HUES64 (cell line): Measurements from ENCODE around the gene CNTNAP4.

Experiments
- H3K27ac ChIP-seq: 2 replicates; pipeline ENCODE4 v1.7.0; 2013; ENCODE audit warnings: low read depth, low read length, inconsistent platforms
- H3K27me3 ChIP-seq: 2 replicates; pipeline ENCODE4 v1.6.1; 2013; ENCODE audit warnings: mild to moderate bottlenecking, low read length; ENCODE audit not compliant: insufficient read depth
- H3K36me3 ChIP-seq: 2 replicates; pipeline ENCODE4 v1.6.1; 2013; ENCODE audit warnings: mild to moderate bottlenecking, low read length; ENCODE audit not compliant: insufficient read depth
- H3K4me1 ChIP-seq: 2 replicates; pipeline ENCODE4 v1.6.1; 2013; ENCODE audit warnings: mild to moderate bottlenecking, low read length, moderate library complexity; ENCODE audit not compliant: insufficient read depth
- H3K4me3 ChIP-seq: 2 replicates; pipeline ENCODE4 v1.5.1; 2013; ENCODE audit warnings: mild to moderate bottlenecking, low read length, moderate library complexity
- H3K9ac ChIP-seq: 2 replicates; pipeline ENCODE4 v1.6.1; 2013; ENCODE audit warnings: mild to moderate bottlenecking, low read depth, low read length
- H3K9me3 ChIP-seq: 2 replicates; pipeline ENCODE4 v1.6.1; 2013; ENCODE audit warnings: low read depth, low read length; ENCODE audit not compliant: insufficient read depth
- WGBS: fragments of 150-250, 120-280 bp; methylation state at CpG from one replicate; pipeline ENCODE4 v1.1.7; 2013; ENCODE audit warnings: missing lambda C conversion rate; 5-methylcytosine and 5-hydroxymethylcytosine counted together

Gene CNTNAP4

GRCh38 chr16:76396977-76397376 is 119.8 kb downstream of the CNTNAP4 start:
- Histone ChIP-seq H3K36me3 (no peaks in the 10 kb centered on the region), H3K4me1 (no peaks in the 10 kb centered on the region), H3K9me3 (no peaks in the 10 kb centered on the region), H3K27me3 (no peaks in the 10 kb centered on the region), H3K27ac (no peak overlapping the region), H3K4me3 (no peak overlapping the region), H3K9ac (no peak overlapping the region)
- WGBS, result 69% methylated on average over 4 of the region's 4 CpGs

- H3K27me3 ChIP-seq, result no peaks in the 10 kb centered on the region
- no peak overlapping the region for H3K4me3 ChIP-seq
- H3K4me1 ChIP-seq, result no peaks in the 10 kb centered on the region
- H3K9me3 ChIP-seq, result no peaks in the 10 kb centered on the region
- H3K36me3 ChIP-seq, result no peaks in the 10 kb centered on the region
- H3K27ac ChIP-seq, result no peak overlapping the region
- 80% methylated on average over 1 of the region's 1 CpG for WGBS
- no peak overlapping the region for H3K9ac ChIP-seq
Observed at GRCh38 chr16:76409706-76410105, 132.5 kb downstream of the CNTNAP4 start.

- H3K4me1 ChIP-seq, result no peaks in the 10 kb centered on the region
- H3K4me3 ChIP-seq, result no peak overlapping the region
- no peaks in the 10 kb centered on the region for H3K36me3 ChIP-seq
- H3K9ac ChIP-seq, result no peak overlapping the region
- no peaks in the 10 kb centered on the region for H3K27me3 ChIP-seq
- H3K27ac ChIP-seq, result no peak overlapping the region
- 100% methylated on average over 2 of the region's 2 CpGs for WGBS
- no peaks in the 10 kb centered on the region for H3K9me3 ChIP-seq
Observed at GRCh38 chr16:76421571-76421970, 144.4 kb downstream of the CNTNAP4 start.

GRCh38 chr16:76428858-76429257 is 151.7 kb downstream of the CNTNAP4 start:
- Histone ChIP-seq H3K9ac (no peak overlapping the region), H3K36me3 (no peaks in the 10 kb centered on the region), H3K27ac (no peak overlapping the region)

GRCh38 chr16:76441391-76441790 is 164.2 kb downstream of the CNTNAP4 start:
- H3K9me3 ChIP-seq, result no peaks in the 10 kb centered on the region
- 93% methylated on average over 3 of the region's 3 CpGs for WGBS
- no peaks in the 10 kb centered on the region for H3K36me3 ChIP-seq
- H3K27me3 ChIP-seq, result no peaks in the 10 kb centered on the region
- H3K9ac ChIP-seq, result no peak overlapping the region
- H3K4me3 ChIP-seq, result no peak overlapping the region
- no peaks in the 10 kb centered on the region for H3K4me1 ChIP-seq
- no peak overlapping the region for H3K27ac ChIP-seq

More at GRCh38 chr16:76428858-76429257, 151.7 kb downstream of the CNTNAP4 start:
- H3K4me3 ChIP-seq, result no peak overlapping the region
- no peaks in the 10 kb centered on the region for H3K27me3 ChIP-seq
- no peaks in the 10 kb centered on the region for H3K4me1 ChIP-seq
- H3K9me3 ChIP-seq, result no peaks in the 10 kb centered on the region
- 94% methylated on average over 5 of the region's 5 CpGs for WGBS

- Histone ChIP-seq H3K27me3 (no peaks in the 10 kb centered on the region), H3K9ac (no peak overlapping the region), H3K36me3 (no peaks in the 10 kb centered on the region), H3K9me3 (no peaks in the 10 kb centered on the region), H3K4me1 (no peaks in the 10 kb centered on the region), H3K27ac (no peak overlapping the region), H3K4me3 (no peak overlapping the region)
- 91% methylated on average over 3 of the region's 3 CpGs for WGBS
Observed at GRCh38 chr16:76441876-76442275, 164.7 kb downstream of the CNTNAP4 start.

GRCh38 chr16:76443973-76444372 is 166.8 kb downstream of the CNTNAP4 start:
- Histone ChIP-seq H3K27ac (no peak overlapping the region), H3K9me3 (no peaks in the 10 kb centered on the region), H3K9ac (no peak overlapping the region), H3K4me3 (no peak overlapping the region), H3K27me3 (no peaks in the 10 kb centered on the region; the same call in 1 of the 2 replicates), H3K36me3 (no peaks in the 10 kb centered on the region), H3K4me1 (no peaks in the 10 kb centered on the region)
- no CpG with 5 or more reads among the region's 1 CpG for WGBS

GRCh38 chr16:76444832-76445231 is 167.6 kb downstream of the CNTNAP4 start:
- Histone ChIP-seq H3K4me1 (no peaks in the 10 kb centered on the region), H3K4me3 (no peak overlapping the region), H3K9me3 (no peaks in the 10 kb centered on the region), H3K36me3 (no peaks in the 10 kb centered on the region), H3K27ac (no peak overlapping the region), H3K27me3 (no peaks in the 10 kb centered on the region; the same call in 1 of the 2 replicates), H3K9ac (no peak overlapping the region)
- WGBS, result 97% methylated on average over 2 of the region's 3 CpGs

- H3K4me1 ChIP-seq, result no peaks in the 10 kb centered on the region
- H3K36me3 ChIP-seq, result no peaks in the 10 kb centered on the region
- no peak overlapping the region for H3K27ac ChIP-seq
- H3K27me3 ChIP-seq, result no peaks in the 10 kb centered on the region; the same call in 1 of the 2 replicates
- no peak overlapping the region for H3K4me3 ChIP-seq
- no peak overlapping the region for H3K9ac ChIP-seq
- no peaks in the 10 kb centered on the region for H3K9me3 ChIP-seq
- 100% methylated on average over 2 of the region's 3 CpGs for WGBS
Observed at GRCh38 chr16:76445815-76446214, 168.6 kb downstream of the CNTNAP4 start.

- no peak overlapping the region for H3K27ac ChIP-seq
- no peaks in the 10 kb centered on the region for H3K9me3 ChIP-seq
- no peaks in the 10 kb centered on the region for H3K4me1 ChIP-seq
- H3K9ac ChIP-seq, result no peak overlapping the region
- no peaks in the 10 kb centered on the region for H3K36me3 ChIP-seq
- H3K27me3 ChIP-seq, result no peaks in the 10 kb centered on the region; the same call in 1 of the 2 replicates
- H3K4me3 ChIP-seq, result no peak overlapping the region
- WGBS, result 88% methylated on average over 3 of the region's 3 CpGs
Observed at GRCh38 chr16:76446251-76446650, 169.1 kb downstream of the CNTNAP4 start.

- Histone ChIP-seq H3K9ac (no peak overlapping the region), H3K9me3 (no peaks in the 10 kb centered on the region), H3K4me3 (no peak overlapping the region), H3K27me3 (peaks cover 2% of the 10 kb centered on the region; the same call in 1 of the 2 replicates), H3K36me3 (no peaks in the 10 kb centered on the region), H3K4me1 (no peaks in the 10 kb centered on the region), H3K27ac (no peak overlapping the region)
- 80% methylated on average over 6 of the region's 6 CpGs for WGBS
Observed at GRCh38 chr16:76450890-76451289, 173.7 kb downstream of the CNTNAP4 start.

- H3K9me3 ChIP-seq, result no peaks in the 10 kb centered on the region
- no peaks in the 10 kb centered on the region for H3K36me3 ChIP-seq
- no peak overlapping the region for H3K4me3 ChIP-seq
- WGBS, result 92% methylated on average over 3 of the region's 3 CpGs
- no peak overlapping the region for H3K9ac ChIP-seq
- H3K27me3 ChIP-seq, result 0 out of 2 replicates have a peak, but pooled peaks cover 2% of the 10 kb centered on the region
- no peaks in the 10 kb centered on the region for H3K4me1 ChIP-seq
- H3K27ac ChIP-seq, result no peak overlapping the region
Observed at GRCh38 chr16:76455257-76455656, 178.1 kb downstream of the CNTNAP4 start.
